HG02938 (cell line): ENCODE data around the gene CCDC86.

Experiments used
- ATAC-seq: cut with Tn5 transposase; IDR thresholded peaks from one replicate; pipeline ENCODE4 v1.9.1; 2021; ENCODE audit warnings: mild to moderate bottlenecking, moderate library complexity; ENCODE audit not compliant: unreplicated experiment

The CCDC86 gene

DNA sequence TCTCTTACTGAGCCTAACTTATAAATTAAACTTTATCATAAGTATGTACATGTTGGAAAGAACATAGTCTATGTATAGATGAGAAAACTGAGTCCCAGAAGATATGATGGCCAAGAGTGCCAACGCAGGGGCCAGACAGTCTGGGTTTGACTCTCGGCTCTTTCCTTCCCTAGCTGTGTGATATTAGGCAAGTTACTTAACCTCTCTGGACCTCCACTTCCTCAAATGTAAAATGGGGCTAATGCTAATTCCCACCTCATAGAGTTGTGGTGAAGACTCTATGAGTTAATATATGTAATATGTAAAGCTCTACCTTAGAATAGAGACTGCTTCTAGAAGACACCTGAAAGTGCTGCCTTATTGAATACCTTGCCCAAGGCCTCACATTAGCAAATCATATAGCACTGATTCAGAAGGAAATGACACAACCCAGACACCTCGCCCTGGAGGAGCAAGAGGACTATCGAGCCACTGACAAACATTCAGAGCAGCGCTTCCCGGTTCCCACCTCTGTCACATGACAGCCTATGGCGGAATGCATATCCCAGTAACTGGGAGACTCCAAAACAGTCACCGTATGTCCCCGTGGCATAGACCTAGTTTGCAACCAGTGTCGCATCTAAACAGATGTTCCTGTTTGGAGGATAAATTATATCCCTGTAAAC is 11.3 kb upstream of the CCDC86 start:
- no peak for ATAC-seq

DNA sequence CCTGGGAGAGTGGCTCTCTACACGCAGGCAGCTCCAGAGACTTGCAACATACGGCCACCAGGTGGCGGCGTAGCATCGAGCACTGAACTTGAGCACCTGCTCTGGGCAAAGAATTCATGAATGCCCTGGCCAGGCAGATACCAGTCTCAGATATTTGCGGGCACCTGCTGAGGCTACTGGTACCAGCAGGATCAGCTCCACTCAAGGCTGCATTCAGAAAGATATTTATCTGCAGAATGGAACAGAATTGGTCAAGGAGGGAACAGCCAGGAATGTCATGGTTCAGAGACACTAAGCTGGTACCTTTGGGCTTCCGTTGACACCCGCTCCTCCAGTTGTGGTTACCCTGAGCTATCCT is 10.8 kb upstream of the CCDC86 start:
- no peak for ATAC-seq

DNA sequence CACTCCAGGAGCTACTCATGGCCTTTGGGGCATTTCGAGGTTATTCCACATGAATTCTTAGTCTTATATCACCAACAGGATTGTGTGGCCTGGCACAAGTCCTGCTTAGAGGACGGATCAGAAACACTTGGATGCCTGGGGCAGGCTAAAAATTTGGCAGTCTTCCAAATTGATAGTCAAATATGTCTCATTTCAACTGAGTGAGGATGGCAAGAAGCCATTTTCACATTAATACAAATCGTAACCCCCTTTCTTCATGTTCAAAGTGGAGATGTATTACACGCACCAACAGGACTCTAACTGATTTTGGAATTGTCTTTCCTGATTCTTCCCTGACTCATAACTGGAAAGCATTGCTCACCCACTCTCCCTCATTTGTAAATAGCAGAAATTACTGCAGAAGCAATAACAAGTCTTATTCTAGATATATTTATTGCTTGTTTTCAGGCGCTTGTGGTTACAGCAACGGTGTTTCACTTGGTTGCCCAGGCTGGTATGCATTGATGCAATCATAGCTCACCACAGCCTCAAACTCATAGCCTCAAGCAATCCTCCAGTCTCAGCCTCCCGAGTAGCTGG is 10.3 kb upstream of the CCDC86 start:
- no peak for ATAC-seq

DNA sequence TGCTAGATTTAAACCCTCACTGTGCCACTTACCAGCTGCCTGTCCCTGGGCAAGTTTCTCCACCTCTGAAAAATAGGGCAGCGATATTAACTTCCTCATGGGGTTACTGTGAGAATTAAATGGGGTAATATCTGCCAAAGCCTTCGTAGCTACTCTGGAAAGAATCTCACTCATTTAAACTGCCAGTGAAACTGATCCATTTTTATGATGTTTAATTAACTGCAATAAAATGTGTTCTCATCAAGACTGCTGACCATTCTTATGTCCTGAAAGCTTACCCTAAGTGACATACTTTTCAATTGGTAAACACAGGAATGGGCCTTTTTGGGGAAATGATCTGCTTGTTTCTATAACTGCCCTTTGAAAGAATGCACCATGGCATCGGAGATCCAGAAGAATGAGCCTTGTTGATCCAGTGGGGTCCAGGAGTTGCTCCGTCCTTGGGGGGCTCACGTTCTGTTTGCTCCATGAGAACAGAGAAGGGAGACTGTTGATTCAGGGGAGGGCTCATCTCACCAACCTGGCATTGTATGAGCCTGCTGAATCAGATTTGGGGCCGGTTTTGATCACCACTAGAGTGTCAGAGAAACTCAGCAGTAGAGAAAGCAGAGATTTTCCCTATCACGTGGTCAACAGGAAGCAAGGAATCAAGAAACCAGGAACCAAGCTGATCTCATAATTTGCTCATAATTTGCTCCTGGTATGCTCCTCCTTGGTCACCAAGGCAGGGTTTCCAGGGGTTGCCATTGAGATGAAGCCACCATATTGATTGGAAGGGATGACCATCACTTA is 7.0 kb upstream of the CCDC86 start:
- ATAC-seq: no peak

DNA sequence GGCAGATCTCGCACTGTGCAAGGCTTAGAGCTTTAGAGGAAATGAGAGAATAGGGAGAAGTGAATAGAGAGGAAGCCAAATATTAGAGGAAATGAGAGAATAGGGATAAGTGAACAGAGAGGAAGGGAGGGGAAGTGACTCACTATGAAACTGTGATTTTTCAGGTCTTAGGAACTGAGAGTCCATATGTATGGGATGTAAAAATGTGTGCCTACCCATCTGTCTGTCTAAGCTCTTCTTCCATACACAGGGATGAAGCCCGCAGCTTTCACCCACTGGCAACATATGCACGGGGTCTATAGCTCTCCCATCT is 6.4 kb upstream of the CCDC86 start:
- ATAC-seq: no peak

DNA sequence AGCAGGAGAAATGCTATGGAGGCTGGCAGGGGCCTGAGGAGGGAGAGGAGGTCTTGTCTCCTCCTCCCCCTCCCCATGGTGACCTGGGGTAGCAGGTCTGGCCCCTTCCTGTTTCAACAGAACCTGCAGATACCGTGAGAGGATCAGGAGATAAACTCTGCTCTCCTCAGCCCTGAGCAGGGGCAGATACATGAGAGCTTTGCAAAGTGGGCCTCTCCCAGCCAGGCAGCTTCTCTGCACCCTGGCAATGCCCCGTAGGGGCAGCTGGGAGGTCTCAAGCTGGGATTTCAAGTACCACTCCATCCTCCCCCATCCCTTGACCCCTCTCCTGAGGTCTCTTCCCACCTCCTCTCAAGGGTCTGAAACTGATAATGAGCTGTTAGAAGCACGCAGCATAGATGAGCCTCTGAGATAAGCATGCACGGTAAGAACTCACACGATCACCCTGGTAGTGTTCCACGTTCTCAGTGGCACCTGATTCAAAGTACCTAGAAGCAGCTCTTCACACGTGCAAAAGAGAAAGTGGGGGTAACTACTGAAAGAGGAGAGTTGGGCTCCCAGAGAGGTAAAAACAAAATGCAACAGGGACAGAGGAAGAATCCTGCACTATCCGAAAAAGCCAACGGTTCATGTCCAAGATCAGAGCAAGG is 4.9 kb upstream of the CCDC86 start:
- ATAC-seq: no peak

DNA sequence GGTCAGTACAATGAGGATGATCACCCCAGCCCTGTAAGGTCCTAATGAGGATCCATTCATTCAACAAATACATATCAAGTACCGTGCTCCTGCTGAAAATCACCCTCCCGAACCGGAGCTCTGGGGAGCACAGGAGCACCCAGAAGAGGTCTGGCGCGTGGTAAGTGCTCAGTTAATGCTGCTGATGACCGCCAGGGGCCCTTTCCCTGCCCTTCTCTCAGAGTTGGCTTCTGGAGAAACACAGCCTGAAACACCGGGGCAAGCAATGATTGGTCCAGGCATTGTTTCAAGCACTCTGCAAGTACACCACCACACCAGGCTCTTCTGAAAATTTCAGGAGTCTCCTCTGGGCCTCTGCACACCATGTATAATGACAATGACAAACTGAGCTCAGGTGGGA is 3.8 kb upstream of the CCDC86 start:
- no peak for ATAC-seq

DNA sequence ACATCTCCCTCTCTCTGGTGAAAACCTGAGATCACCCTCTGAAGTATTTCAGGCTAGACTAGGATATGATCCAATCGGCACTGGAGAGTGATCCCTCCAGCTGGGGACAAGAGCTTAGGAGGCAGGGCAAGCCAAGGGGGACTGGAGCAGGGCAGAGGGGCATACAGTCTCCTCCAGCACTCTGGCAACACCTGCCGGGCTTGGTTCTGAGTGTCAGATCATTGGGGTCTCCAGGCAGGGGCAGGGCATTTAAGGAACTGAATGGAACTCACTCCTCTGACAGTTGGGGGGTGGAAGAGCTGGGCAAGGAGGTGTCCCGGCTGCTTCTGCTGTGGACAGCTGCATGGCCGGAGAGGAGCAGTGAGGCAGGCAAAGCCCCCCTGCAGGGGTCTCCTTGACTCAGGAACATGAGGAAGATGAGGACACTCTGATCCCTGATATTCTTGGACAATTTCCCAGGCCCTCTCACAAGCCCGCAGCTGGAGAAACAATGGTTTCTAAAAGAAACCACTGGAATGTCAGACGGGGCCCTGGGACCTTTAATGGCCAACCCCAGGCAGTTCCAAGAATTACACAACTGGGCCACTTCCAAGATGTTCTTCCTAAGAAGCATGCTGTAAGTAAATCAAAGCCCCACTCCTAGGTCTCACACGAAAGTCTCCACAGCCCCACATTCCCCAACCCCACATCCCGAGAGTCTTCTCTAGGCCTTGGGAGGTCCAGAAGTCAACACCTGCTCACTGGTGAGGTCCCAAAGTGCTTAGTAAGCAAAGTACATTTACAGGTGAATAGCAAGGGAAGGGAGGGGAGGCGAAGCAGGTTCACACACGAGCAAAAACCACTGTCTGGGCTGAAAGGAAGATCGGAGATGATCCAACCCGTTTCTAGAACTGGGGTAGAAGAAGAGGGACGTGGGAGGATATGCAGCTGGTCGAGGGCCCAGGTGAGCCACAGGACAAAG is 1.2 kb upstream of the CCDC86 start:
- no peak for ATAC-seq

DNA sequence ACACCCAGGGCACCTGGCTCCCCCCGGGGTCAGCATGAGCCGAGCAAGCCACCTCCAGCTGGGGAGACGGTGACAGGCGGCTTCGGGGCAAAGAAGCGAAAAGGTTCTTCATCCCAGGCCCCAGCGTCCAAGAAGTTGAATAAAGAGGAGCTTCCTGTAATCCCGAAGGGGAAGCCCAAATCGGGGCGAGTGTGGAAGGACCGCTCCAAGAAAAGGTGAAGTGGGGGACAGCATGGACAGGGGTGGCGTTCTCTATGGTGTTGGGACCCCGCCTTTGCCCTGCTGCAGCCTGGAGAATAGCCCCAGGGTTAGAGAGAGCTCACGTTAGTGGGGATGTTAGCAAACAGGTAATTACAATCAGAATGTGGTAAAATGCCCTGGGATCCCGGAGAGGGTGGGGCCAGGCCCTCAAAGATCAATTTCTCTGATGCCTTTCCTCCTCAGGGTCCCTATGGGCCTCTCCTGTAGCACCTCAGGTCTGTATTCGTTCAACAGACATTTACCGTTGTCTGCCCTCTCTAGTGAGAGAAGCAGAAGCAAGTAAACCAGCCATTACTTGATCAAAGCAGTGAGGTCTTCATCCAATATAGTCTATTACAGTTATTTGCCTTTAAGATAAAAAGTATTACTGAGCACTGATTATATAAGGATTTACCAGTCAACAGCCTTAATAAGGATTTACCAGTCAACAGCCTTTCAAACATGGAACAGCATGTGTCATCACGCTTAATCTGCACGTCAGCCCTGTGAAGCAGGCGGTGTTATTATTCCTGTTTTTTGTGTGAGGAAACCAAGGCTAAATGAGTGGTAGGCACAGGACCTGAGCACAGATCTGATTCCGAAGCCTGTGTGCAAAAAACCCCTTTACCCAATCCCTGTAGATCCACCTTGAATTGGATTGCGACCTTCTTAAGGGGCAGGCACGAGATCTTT is 1.0 kb downstream of the CCDC86 start:
- no peak for ATAC-seq

DNA sequence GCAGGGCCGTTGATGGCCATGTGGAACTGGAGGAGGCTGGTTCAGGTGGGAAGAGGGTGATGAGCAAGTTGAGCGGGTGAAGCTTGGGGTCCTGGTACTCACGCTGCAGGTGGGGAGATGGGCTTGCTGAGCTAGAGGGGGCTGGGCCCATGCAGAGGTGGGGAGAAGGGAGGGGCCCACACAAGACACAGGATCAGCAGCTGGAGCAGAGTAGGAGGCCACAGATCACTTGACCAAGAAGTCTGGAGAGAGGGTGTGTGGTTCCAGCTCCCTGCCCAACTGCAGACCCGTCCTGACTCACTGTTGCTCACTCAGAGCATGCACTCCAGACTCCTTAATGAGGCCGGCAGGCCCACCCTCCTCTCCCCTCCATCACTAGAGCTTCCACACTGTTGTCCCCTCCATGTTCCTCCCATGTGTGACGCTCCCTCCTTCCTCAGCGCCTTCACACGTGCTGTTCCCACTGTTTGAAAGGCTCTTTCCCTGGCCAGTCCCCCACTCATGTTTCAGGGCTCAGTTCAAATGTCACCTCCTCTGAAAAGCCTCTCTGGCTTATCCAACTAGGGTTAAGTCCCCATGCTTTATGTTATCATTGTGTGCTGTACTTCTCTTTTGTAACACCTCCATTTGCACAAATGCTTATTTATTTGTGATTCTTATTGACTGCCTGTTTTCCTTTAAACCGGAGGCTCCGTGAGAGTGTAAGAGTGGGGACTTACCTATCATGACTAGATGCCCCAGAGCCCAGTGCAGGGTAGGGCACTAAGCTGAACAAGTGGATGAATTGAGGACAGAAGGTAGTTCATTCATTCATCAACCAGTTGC is 2.3 kb downstream of the CCDC86 start:
- no peak for ATAC-seq

DNA sequence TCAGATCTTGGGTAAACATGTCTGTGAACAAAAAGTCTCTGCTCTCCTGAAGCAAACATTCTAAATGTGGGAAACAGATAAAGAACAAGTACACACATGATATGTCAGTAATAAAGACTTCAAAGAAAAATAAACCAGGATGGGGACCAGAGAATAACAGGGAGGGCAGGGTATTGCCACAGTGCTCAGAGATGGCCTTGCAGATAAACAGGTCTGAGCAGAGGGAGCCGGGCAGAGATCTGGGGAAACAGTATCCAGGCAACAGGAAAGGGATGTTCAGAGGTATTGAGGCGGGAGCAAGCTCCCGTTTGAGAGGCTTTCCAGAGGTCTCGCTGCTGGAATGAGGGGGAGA is 2.9 kb downstream of the CCDC86 start:
- ATAC-seq: no peak

DNA sequence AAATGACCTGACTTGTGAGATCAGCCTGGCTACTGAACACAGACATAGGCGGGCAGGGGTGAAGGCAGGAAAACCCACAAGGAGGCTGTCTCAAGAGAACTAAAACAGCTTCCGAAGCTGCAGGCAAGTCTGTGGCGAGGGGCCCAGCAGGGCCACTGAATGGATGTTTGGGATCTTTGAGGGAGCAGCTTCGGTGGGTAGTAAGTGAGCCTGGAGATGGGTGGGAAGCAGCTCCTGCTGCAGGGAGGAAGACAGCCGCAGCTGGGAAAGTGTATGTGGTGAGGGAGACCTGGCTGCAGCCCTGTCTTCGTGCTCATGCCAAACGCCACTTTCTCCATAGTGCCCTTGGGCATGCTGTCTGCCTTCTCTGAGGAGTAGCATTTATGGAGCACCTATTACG is 3.4 kb downstream of the CCDC86 start:
- no peak for ATAC-seq

DNA sequence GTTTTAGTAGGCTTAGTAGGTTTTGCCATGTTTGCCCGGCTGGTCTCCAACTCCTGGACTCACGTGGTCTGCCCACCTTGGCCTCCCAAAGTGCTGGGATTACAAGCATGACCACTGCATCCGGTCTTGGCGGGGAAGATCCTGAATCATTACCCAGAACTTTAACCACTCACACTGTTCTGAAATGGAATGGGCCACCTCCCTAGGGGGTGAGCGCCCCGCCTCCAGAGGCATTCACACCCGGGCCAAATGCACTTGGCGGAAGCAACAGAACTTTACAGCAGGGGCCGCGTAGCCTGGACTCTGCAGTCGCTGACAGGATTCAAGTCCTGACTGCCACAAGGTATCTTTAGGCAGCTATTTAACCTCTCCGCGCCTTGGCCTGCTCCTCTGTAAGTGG is 5.4 kb downstream of the CCDC86 start:
- ATAC-seq: no peak

DNA sequence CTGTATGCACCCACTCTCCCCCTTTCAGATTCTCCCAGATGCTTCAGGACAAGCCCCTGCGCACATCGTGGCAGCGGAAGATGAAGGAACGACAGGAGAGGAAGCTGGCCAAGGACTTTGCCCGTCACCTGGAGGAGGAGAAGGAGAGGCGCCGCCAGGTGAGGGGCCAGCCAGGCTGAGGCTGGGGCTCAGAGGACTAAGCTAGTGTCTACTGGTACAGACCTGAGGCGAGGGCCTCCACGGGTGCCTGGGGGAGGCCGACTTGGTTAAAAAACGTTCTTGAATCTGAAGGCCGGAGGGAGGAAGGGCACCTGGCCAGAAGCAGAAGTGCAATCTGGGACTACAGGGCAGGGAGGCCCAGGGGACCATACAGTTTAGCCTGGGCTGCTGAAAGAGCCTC is 6.0 kb downstream of the CCDC86 start:
- ATAC-seq: no peak

DNA sequence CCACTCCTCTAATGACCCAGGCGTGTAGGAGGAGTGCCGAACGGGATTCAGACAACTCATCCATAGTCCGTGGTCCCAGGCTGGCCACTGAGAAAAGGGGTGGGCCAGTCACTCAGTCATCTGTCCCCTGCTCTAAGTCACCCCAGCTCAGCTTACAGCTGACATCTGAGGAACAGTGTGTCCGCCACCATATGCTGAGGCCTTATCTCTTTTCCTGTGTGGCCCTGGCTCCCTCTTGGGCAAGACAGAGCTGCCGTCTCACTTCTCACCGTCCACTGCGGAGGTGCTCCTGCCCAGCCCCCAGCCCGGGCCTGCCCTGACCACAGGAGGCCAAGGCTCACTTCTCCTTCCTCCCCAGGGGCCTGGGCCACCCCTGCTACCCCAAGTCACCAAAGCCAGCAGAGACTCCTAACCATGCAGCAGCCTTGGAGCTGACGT is 6.8 kb downstream of the CCDC86 start:
- no peak for ATAC-seq

DNA sequence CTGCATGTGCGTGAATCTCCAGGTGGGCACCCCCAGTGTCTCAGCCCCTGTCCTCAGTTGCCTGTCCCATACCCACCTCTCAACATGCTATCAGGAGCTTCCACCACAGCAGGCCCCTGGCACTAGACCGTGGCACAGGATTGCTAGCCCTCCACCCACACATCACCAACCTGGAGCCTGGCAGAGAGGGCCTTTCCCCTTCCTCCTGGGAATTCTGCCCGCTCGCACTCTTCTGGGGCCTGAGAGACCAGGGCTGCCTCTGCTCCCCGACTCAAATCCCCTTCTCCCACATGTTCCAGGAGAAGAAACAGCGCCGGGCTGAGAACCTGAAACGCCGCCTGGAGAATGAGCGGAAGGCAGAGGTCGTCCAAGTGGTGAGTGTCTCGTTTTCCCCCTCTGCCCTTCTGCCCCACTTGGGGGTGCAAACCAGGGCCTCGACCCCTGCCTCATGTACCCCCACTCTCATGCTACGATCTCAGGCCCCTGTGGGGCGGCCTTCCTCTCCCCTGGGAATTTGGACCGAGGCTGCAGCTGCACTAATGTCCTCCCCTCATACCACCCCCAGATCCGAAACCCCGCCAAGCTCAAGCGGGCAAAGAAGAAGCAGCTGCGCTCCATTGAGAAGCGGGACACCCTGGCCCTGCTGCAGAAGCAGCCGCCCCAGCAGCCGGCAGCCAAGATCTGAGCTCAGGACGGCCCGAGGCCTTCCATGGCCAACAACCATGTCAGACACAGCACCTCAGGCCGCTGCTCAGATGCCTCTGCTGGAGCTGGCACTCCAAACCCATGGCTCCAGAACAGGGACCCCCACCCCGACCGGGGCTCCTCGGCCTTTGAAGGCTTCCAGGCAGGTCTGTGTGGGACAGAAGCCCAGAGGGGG is 8.0 kb downstream of the CCDC86 start:
- ATAC-seq: no peak

DNA sequence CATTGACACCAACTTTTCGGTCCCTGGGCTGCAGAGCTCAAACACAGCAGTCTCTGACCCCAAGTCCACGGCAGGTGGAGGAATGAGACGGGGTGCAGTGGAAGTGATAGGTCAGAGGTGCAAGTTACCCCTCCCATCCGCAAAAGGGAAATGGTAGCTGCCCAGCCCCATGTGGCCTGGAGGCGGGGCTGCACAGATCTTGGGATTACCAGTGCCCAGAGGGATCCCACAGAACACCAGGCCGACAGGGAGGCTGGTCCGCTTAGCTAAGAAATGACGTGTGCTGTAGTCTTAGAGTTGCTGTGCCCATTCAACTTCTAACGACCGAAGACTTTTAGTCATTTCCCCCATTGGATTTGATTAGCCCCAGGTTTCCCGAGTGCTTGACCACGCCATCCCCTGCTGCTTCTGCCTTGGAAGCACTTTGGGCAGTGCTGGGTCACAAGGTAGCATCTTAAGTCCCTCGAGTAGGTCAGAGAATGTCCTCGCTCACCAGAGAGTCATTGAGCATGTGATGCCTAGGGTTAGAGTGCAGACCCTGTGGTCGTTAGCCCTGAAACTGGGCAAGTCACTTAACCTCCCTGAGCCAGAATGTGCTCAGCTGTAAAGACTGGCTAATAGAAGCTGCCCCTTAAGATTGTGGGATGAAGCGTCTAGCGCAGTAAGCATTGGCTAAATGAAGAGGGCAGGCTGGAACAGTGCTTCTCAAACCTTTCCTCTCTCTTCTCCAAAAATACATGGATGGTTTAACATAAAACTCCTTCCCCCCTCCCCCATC is 9.6 kb downstream of the CCDC86 start:
- ATAC-seq: no peak
